Germinal center (tissue), 1 donor: ENCODE results near the gene EPB41.
A peak's percentile ranks its signal among the peaks of the same experiment; 100 is the strongest.
"Not testable (repeated sequence)": the region's sequence is repeated elsewhere in the genome, so short reads cannot be mapped to it uniquely, and the experiment has no call there.

ENCODE experiments used
- DNase-seq: peaks from one replicate; pipeline ENCODE4 v3.0.0; 2012; ENCODE audit warnings: mixed read lengths, low spot score

Gene EPB41

GRCh38 chr1:28927648-28928313, 13.4 kb downstream of the EPB41 start:
- DNase-seq = peak; percentile 44

- DNase-seq = no peak
These were observed 14.1 kb downstream of the EPB41 start for GRCh38 chr1:28928314-28928941.

GRCh38 chr1:28933277-28933676, 18.9 kb downstream of the EPB41 start:
- DNase-seq = no peak

GRCh38 chr1:28933918-28934317, 19.5 kb downstream of the EPB41 start:
- DNase-seq = no peak

GRCh38 chr1:28934676-28935075, 20.3 kb downstream of the EPB41 start:
- DNase-seq = no peak

- DNase-seq = no peak
These were observed 20.9 kb downstream of the EPB41 start for GRCh38 chr1:28935293-28935692.

GRCh38 chr1:28936094-28936493, 21.7 kb downstream of the EPB41 start:
- no peak for DNase-seq

- DNase-seq = no peak
These were observed 22.2 kb downstream of the EPB41 start for GRCh38 chr1:28936528-28936927.

GRCh38 chr1:28943581-28943980, 29.2 kb downstream of the EPB41 start:
- DNase-seq = not testable (repeated sequence)

- no peak for DNase-seq
These were observed 35.6 kb downstream of the EPB41 start for GRCh38 chr1:28950006-28950405.

GRCh38 chr1:28950449-28950848, 36.1 kb downstream of the EPB41 start:
- no peak for DNase-seq

- DNase-seq = no peak
These were observed 39.9 kb downstream of the EPB41 start for GRCh38 chr1:28954126-28954726.

GRCh38 chr1:28956038-28956464, 41.7 kb downstream of the EPB41 start:
- DNase-seq = no peak

GRCh38 chr1:28962114-28962831, 47.9 kb downstream of the EPB41 start:
- DNase-seq = not testable (repeated sequence)

GRCh38 chr1:28965271-28965870, 51.0 kb downstream of the EPB41 start:
- no peak for DNase-seq

- no peak for DNase-seq
These were observed 52.2 kb downstream of the EPB41 start for GRCh38 chr1:28966617-28967016.

GRCh38 chr1:28971980-28972771, 57.8 kb downstream of the EPB41 start:
- DNase-seq = no peak

GRCh38 chr1:28973596-28974421, 59.4 kb downstream of the EPB41 start:
- no peak for DNase-seq

- DNase-seq = no peak
These were observed 60.1 kb downstream of the EPB41 start for GRCh38 chr1:28974432-28974831.

- DNase-seq = no peak
These were observed 61.9 kb downstream of the EPB41 start for GRCh38 chr1:28976248-28976647.

GRCh38 chr1:28981210-28981609, 66.8 kb downstream of the EPB41 start:
- DNase-seq = no peak
